CD4-positive, alpha-beta T cell (primary cell): ENCODE data around the gene YY1AP1. TPM values are rescaled to one million over a fixed set of nuclear protein-coding genes. Genes with fewer than 3 reads are reported as not detected.

ENCODE experiments used
- ATAC-seq: fragments of 200-7000 bp; cut with Tn5 transposase; one replicate; pipeline ENCODE4 v1.10.0; 2022; ENCODE audit warnings: mild to moderate bottlenecking; ENCODE audit not compliant: poor library complexity
- CTCF ChIA-PET: fragments of 350-600 bp; sonication (Branson Sonifier 250); formaldehyde crosslinking; loops from one replicate; lab custom pipeline; 2021; ENCODE audit warnings: antibody characterized with exemption, inconsistent platforms; lab: Charles Lee
- POLR2A ChIA-PET: fragments of 350-600 bp; sonication (Branson Sonifier 250); formaldehyde crosslinking; loops from one replicate; lab custom pipeline; 2021; ENCODE audit warnings: antibody characterized with exemption, inconsistent platforms; lab: Charles Lee
- DNase-seq, 14 experiments: peaks; one replicate each; pipeline ENCODE4 v3.0.0-alpha.2; 2013 to 2020; ENCODE audit warnings: mixed read lengths in 2 of 14
- H3K27ac ChIP-seq, 2 donors: one replicate each; pipeline versions ENCODE4 v1.5.1 to v1.7.0; 2013; ENCODE audit warnings: low read length in 2 of 2, low read depth in 1 of 2, mild to moderate bottlenecking in 1 of 2
- H3K27me3 ChIP-seq, 2 experiments: 1 replicate in 1 of 2; 2 replicates in 1 of 2; pipeline versions ENCODE4 v1.6.1 to v1.7.0; 2013; ENCODE audit warnings: low read length in 2 of 2, control low read depth in 1 of 2, mild to moderate bottlenecking in 1 of 2, moderate library complexity in 1 of 2; ENCODE audit not compliant: insufficient read depth in 2 of 2, control insufficient read depth in 1 of 2
- H3K36me3 ChIP-seq: one replicate; pipeline ENCODE4 v1.6.1; 2013; ENCODE audit warnings: low read length, control low read depth; ENCODE audit not compliant: insufficient read depth
- H3K4me1 ChIP-seq: one replicate; pipeline ENCODE4 v1.6.1; 2013; ENCODE audit warnings: low read length, control low read depth; ENCODE audit not compliant: insufficient read depth
- H3K4me3 ChIP-seq: one replicate; pipeline ENCODE4 v1.5.1; 2013; ENCODE audit warnings: mild to moderate bottlenecking, low read length, moderate library complexity
- H3K9me3 ChIP-seq, 2 experiments: 1 replicate in 1 of 2; 2 replicates in 1 of 2; pipeline versions ENCODE4 v1.6.1 to v1.7.0; 2013; ENCODE audit warnings: low read length in 2 of 2, mild to moderate bottlenecking in 2 of 2, control low read depth in 1 of 2, moderate library complexity in 1 of 2; ENCODE audit not compliant: control insufficient read depth in 1 of 2, insufficient read depth in 1 of 2
- H3K27ac Mint-ChIP-seq: one replicate; pipeline ENCODE4 v1.8.0; 2020; ENCODE audit warnings: mixed read lengths
- H3K27me3 Mint-ChIP-seq: one replicate; pipeline ENCODE4 v1.8.0; 2021; ENCODE audit warnings: mixed read lengths
- H3K36me3 Mint-ChIP-seq: one replicate; pipeline ENCODE4 v1.8.0; 2021; ENCODE audit warnings: low read depth, mixed read lengths
- H3K4me1 Mint-ChIP-seq: one replicate; pipeline ENCODE4 v1.8.0; 2021; ENCODE audit warnings: low read depth, mixed read lengths
- H3K4me3 Mint-ChIP-seq: one replicate; pipeline ENCODE4 v1.8.0; 2020; ENCODE audit warnings: mild to moderate bottlenecking, mixed read lengths
- H3K9me3 Mint-ChIP-seq: one replicate; pipeline ENCODE4 v1.8.0; 2020; ENCODE audit warnings: mixed read lengths
- intact Hi-C, 2 experiments: fragments of 100-400 bp; cut with DNase I in 1 of 2; cut with micrococcal nuclease in 1 of 2; formaldehyde crosslinking; loops; one replicate each; pipeline versions ENCODE4 v1.15.1 to v1.9.0; 2023 to 2025; cut with DNase I, micrococcal nuclease
- total RNA-seq, 174 experiments: library from RNA in 2 of 174; stranded (reverse) in 2 of 174; gene quantifications; one replicate each; pipeline ENCODE4 v1.2.3 and lab custom pipeline; 2021 to 2026
- TF ChIP-seq, protein P1 (sequence below): fragments of 200-600 bp; IDR thresholded peaks from one replicate; pipeline ENCODE4 v1.8.0; 2022; ENCODE audit warnings: antibody characterized with exemption, mild to moderate bottlenecking

The YY1AP1 gene
- total RNA-seq, 2 experiments from 2014 or later = 71.1 to 81.2 TPM

- Histone ChIP-seq H3K27me3 (no peaks in the 10 kb centered on the region), H3K27ac (no peak overlapping the region), H3K36me3 (peaks cover 36% of the 10 kb centered on the region), H3K9me3 (no peaks in the 10 kb centered on the region), H3K4me3 (no peak overlapping the region), H3K4me1 (no peaks in the 10 kb centered on the region)
- Mint-ChIP-seq H3K36me3 (peaks cover 42% of the 10 kb centered on the region), H3K4me1 (no peaks in the 10 kb centered on the region), H3K27me3 (no peaks in the 10 kb centered on the region), H3K4me3 (no peak overlapping the region), H3K9me3 (no peaks in the 10 kb centered on the region), H3K27ac (no peak overlapping the region)
- ChIA-PET CTCF (no interaction called here), POLR2A (no interaction called here)
- TF ChIP-seq, protein P1, sequence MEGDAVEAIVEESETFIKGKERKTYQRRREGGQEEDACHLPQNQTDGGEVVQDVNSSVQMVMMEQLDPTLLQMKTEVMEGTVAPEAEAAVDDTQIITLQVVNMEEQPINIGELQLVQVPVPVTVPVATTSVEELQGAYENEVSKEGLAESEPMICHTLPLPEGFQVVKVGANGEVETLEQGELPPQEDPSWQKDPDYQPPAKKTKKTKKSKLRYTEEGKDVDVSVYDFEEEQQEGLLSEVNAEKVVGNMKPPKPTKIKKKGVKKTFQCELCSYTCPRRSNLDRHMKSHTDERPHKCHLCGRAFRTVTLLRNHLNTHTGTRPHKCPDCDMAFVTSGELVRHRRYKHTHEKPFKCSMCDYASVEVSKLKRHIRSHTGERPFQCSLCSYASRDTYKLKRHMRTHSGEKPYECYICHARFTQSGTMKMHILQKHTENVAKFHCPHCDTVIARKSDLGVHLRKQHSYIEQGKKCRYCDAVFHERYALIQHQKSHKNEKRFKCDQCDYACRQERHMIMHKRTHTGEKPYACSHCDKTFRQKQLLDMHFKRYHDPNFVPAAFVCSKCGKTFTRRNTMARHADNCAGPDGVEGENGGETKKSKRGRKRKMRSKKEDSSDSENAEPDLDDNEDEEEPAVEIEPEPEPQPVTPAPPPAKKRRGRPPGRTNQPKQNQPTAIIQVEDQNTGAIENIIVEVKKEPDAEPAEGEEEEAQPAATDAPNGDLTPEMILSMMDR = no peak
- ATAC-seq (no peak), DNase-seq (no peak)
- intact Hi-C loops = no loop called here
Measured at GRCh38 chr1:155657463-155657862, 31.1 kb downstream of the YY1AP1 start.

DNA sequence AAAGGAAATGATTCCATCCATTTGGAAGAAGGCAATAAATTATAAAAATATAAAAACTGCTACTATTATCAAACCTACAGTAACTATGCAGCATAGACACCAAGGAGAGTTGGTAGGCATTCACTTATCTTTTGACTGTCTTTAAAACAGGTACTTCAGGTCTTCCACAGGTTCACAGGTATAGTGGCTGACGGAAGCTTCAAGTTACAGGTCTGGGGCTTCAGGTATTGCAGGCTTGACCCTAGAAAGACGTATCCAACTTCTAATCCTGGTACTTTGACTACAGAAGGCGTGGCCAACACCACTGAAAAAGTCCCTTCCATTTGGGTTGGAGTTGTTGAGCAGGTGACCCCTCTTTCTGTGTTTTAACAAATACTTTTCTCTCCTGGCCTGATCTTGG, 35.6 kb downstream of the YY1AP1 start:
- Mint-ChIP-seq H3K9me3 (no peaks in the 10 kb centered on the region), H3K4me3 (no peak overlapping the region), H3K27ac (no peak overlapping the region), H3K27me3 (peaks cover 5% of the 10 kb centered on the region), H3K4me1 (no peaks in the 10 kb centered on the region), H3K36me3 (no peaks in the 10 kb centered on the region)
- no peak overlapping the region for H3K27ac ChIP-seq
- H3K9me3 ChIP-seq = no peaks in the 10 kb centered on the region
- no peaks in the 10 kb centered on the region for H3K36me3 ChIP-seq
- DNase-seq = no peak
- ATAC-seq = no peak
- TF ChIP-seq, protein P1 = no peak
- POLR2A ChIA-PET = no interaction called here
- CTCF ChIA-PET = no interaction called here
- no peaks in the 10 kb centered on the region for H3K27me3 ChIP-seq
- H3K4me3 ChIP-seq = no peak overlapping the region
- no peaks in the 10 kb centered on the region for H3K4me1 ChIP-seq
- intact Hi-C loops = no loop called here

DNA sequence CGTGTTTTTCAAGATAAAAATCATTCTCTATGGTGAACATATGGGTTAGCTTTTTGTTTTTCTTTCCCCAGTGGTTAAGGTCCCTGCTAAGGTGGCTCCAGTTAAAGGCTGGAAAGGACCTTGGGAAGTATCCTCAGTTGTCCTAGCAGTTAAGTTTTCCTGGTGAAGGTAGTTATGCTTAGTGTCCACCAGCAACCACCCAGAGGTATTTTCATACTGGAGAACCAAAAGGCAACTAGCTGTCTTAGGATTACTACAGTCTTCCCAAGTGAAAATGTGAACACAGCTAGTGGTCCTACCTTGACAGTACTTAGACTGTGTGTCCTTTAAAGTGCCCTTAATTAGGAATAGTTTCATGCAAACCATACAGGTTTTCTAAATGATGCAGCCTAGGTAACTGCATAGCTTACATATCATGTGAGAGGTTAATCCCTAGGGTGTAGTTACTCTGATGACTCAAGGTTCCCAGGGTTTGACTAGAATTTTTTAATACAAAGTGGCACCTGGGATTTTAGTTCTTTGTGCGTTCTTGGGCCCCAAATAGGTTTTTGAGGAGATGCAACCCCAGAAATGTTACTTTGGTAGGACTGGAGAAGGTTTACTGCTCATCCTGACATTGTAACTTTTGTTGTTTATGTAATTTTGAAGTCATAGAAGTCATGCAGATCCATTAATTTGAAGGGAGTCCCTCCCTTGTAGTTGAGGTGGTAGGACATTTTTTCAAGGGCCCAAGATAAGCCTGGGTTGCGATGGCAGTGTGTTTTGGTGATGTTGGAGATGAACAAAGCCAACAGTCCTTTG, 36.5 kb downstream of the YY1AP1 start:
- Mint-ChIP-seq H3K9me3 (no peaks in the 10 kb centered on the region), H3K27ac (no peak overlapping the region), H3K4me1 (no peaks in the 10 kb centered on the region), H3K4me3 (no peak overlapping the region), H3K27me3 (peaks cover 5% of the 10 kb centered on the region), H3K36me3 (no peaks in the 10 kb centered on the region)
- TF ChIP-seq, protein P1 = no peak
- no peaks in the 10 kb centered on the region for H3K9me3 ChIP-seq
- ChIA-PET POLR2A (no interaction called here), CTCF (no interaction called here)
- DNase-seq (no peak), ATAC-seq (no peak)
- no peaks in the 10 kb centered on the region for H3K4me1 ChIP-seq
- H3K36me3 ChIP-seq = no peaks in the 10 kb centered on the region
- no peak overlapping the region for H3K27ac ChIP-seq
- no peak overlapping the region for H3K4me3 ChIP-seq
- H3K27me3 ChIP-seq = no peaks in the 10 kb centered on the region
- intact Hi-C loops = no loop called here
